HepG2 (cell line): Measurements from ENCODE around the gene ELP4.

Experiments
- ARNTL ChIP-seq: sonication (generic); formaldehyde crosslinking; IDR thresholded peaks from 2 replicates; pipeline ENCODE4 v1.4.0; 2020; ENCODE audit warnings: mild to moderate bottlenecking, missing genetic modification reagents
- FIP1L1 ChIP-seq: fragments of 200-400 bp; formaldehyde crosslinking; IDR thresholded peaks from 2 replicates; pipeline ENCODE4 v1.6.1; 2018; ENCODE audit warnings: low read depth, mild to moderate bottlenecking, low read length, moderate library complexity, borderline replicate concordance; ENCODE audit not compliant: insufficient read depth
- KLF16 ChIP-seq, 2 experiments: sonication (generic) in 1 of 2; formaldehyde crosslinking in 1 of 2; IDR thresholded peaks; 2 replicates each; pipeline versions ENCODE4 v1.6.1 to v1.8.0; 2016 to 2023; ENCODE audit warnings: missing genetic modification reagents in 2 of 2, missing compliant biosample characterization in 1 of 2
- KLF9 ChIP-seq: IDR thresholded peaks from 2 replicates; pipeline ENCODE4 v1.6.1; 2016; ENCODE audit warnings: low read depth
- POLR2AphosphoS5 ChIP-seq: IDR thresholded peaks from 2 replicates; pipeline ENCODE4 v1.6.1; 2012; ENCODE audit warnings: low read depth, low read length
- RXRB ChIP-seq: IDR thresholded peaks from 2 replicates; pipeline ENCODE4 v1.6.1; 2016; ENCODE audit warnings: borderline replicate concordance, missing genetic modification reagents, missing compliant biosample characterization
- TCF12 ChIP-seq, 2 experiments: fragments of 450-650 bp in 1 of 2; sonication (generic) in 1 of 2; formaldehyde crosslinking in 1 of 2; IDR thresholded peaks; 2 replicates each; pipeline versions ENCODE4 v1.6.1 to v1.8.0; 2017 to 2022; ENCODE audit warnings: antibody characterized with exemption in 1 of 2, mild to moderate bottlenecking in 1 of 2, missing genetic modification reagents in 1 of 2, moderate library complexity in 1 of 2
- U2AF1 ChIP-seq: fragments of 200-400 bp; formaldehyde crosslinking; optimal IDR thresholded peaks from 2 replicates; pipeline ENCODE3; 2017; ENCODE audit warnings: mild to moderate bottlenecking, low read depth, low read length
- ZNF232 ChIP-seq: sonication (generic); formaldehyde crosslinking; IDR thresholded peaks from 2 replicates; pipeline ENCODE4 v1.4.0; 2020; ENCODE audit warnings: missing genetic modification reagents, borderline replicate concordance
- ZNF777 ChIP-seq: sonication (generic); formaldehyde crosslinking; IDR thresholded peaks from 2 replicates; pipeline ENCODE4 v1.4.0; 2020; ENCODE audit warnings: missing genetic modification reagents
- TF ChIP-seq, protein P1 (sequence below): IDR thresholded peaks from 2 replicates; pipeline ENCODE4 v1.6.1; 2016; ENCODE audit warnings: low read depth, missing genetic modification reagents, missing compliant biosample characterization
- TF ChIP-seq, protein P2 (sequence below): sonication (generic); formaldehyde crosslinking; IDR thresholded peaks from 2 replicates; pipeline ENCODE4 v1.5.0; 2020; ENCODE audit warnings: mild to moderate bottlenecking, missing genetic modification reagents, moderate library complexity

DNA sequence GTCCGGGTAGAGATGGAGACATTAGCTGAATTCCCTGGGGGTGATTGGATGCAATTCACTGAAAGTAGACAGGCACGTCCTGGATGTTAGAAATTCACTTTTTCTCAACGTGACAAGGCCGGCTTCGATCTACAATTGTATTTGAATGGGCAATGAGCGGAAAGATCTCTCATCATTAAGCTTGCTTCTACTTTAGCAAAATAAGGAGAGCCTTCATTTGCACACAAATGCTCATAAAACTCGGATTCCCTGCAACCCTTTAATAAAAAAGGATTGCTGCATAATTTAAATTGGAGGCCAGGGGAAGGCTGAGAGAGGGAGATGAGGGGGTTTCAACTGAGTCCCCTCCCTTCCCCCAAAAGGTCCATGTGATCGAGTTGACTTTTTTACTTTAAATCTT, 312.2 kb downstream of the ELP4 start:
- TF ChIP-seq FIP1L1 (no peak), TCF12 (IDR thresholded peaks at IDR 0.05) (no peak), TCF12 (CRISPR knock-in tag; IDR thresholded peaks at IDR 0.05) (no peak), ZNF232 (CRISPR knock-in tag) (no peak), KLF9 (CRISPR knock-in tag) (no peak), POLR2AphosphoS5 (no peak), KLF16 (CRISPR knock-in tag; IDR thresholded peaks at IDR 0.05) (no peak), ZNF777 (no peak), RXRB (no peak), ARNTL (CRISPR knock-in tag) (no peak), U2AF1 (no peak)
- TF ChIP-seq, protein P1, sequence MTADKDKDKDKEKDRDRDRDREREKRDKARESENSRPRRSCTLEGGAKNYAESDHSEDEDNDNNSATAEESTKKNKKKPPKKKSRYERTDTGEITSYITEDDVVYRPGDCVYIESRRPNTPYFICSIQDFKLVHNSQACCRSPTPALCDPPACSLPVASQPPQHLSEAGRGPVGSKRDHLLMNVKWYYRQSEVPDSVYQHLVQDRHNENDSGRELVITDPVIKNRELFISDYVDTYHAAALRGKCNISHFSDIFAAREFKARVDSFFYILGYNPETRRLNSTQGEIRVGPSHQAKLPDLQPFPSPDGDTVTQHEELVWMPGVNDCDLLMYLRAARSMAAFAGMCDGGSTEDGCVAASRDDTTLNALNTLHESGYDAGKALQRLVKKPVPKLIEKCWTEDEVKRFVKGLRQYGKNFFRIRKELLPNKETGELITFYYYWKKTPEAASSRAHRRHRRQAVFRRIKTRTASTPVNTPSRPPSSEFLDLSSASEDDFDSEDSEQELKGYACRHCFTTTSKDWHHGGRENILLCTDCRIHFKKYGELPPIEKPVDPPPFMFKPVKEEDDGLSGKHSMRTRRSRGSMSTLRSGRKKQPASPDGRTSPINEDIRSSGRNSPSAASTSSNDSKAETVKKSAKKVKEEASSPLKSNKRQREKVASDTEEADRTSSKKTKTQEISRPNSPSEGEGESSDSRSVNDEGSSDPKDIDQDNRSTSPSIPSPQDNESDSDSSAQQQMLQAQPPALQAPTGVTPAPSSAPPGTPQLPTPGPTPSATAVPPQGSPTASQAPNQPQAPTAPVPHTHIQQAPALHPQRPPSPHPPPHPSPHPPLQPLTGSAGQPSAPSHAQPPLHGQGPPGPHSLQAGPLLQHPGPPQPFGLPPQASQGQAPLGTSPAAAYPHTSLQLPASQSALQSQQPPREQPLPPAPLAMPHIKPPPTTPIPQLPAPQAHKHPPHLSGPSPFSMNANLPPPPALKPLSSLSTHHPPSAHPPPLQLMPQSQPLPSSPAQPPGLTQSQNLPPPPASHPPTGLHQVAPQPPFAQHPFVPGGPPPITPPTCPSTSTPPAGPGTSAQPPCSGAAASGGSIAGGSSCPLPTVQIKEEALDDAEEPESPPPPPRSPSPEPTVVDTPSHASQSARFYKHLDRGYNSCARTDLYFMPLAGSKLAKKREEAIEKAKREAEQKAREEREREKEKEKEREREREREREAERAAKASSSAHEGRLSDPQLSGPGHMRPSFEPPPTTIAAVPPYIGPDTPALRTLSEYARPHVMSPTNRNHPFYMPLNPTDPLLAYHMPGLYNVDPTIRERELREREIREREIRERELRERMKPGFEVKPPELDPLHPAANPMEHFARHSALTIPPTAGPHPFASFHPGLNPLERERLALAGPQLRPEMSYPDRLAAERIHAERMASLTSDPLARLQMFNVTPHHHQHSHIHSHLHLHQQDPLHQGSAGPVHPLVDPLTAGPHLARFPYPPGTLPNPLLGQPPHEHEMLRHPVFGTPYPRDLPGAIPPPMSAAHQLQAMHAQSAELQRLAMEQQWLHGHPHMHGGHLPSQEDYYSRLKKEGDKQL (CRISPR knock-in tag), result no peak
- TF ChIP-seq, protein P2, sequence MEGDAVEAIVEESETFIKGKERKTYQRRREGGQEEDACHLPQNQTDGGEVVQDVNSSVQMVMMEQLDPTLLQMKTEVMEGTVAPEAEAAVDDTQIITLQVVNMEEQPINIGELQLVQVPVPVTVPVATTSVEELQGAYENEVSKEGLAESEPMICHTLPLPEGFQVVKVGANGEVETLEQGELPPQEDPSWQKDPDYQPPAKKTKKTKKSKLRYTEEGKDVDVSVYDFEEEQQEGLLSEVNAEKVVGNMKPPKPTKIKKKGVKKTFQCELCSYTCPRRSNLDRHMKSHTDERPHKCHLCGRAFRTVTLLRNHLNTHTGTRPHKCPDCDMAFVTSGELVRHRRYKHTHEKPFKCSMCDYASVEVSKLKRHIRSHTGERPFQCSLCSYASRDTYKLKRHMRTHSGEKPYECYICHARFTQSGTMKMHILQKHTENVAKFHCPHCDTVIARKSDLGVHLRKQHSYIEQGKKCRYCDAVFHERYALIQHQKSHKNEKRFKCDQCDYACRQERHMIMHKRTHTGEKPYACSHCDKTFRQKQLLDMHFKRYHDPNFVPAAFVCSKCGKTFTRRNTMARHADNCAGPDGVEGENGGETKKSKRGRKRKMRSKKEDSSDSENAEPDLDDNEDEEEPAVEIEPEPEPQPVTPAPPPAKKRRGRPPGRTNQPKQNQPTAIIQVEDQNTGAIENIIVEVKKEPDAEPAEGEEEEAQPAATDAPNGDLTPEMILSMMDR (CRISPR knock-in tag), result no peak
